ENCODE results near the gene PRMT7. TPM values are rescaled to one million over a fixed set of nuclear protein-coding genes. Genes with fewer than 3 reads are reported as not detected.

PRMT7 gene
- total RNA-seq, 2 experiments from 2014 or later = 76.9 TPM

DNA sequence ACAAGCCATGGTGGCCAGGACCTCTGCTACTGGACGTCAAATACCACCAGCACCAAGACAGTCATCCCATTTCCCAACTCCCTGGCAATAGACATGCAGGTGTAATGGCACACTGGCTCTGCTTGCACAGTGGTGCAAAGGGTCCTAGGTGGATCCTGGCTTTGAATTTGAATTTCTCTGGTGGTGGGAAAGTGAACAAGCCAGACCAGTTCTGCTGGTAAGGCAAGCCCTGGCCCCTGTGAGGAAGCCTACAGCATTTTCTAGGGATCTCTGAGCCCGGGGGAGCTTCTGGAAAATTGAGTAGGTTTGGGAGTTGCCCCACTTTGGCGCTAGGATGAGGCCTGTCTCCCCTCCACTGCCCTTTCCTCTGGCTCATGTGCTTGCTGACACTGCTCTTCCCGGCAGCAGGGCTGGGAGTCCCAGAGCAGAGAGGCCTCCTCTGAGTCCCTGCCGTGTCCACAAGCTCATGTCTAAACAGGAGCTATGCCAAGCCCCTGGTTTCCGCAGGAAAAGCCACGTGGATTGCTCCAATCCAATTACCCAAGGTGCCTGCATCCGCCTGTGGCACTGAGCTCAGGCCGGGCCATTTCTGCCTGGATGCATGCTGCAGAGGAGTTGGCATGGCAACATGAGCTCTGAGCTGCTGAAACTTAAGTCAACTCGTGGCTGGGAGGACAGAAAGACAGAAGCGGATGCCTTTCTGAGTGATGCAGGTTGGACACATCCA is 67.0 kb downstream of the PRMT7 start:
- ChIA-PET CTCF (interaction anchor here (1.0 to 3.0 kb wide), 3 partner anchors 18 to 42 kb away, joined by 3 to 9 read pairs (median 5); no protein-coding TSS in a partner anchor), POLR2A (no interaction called here)

DNA sequence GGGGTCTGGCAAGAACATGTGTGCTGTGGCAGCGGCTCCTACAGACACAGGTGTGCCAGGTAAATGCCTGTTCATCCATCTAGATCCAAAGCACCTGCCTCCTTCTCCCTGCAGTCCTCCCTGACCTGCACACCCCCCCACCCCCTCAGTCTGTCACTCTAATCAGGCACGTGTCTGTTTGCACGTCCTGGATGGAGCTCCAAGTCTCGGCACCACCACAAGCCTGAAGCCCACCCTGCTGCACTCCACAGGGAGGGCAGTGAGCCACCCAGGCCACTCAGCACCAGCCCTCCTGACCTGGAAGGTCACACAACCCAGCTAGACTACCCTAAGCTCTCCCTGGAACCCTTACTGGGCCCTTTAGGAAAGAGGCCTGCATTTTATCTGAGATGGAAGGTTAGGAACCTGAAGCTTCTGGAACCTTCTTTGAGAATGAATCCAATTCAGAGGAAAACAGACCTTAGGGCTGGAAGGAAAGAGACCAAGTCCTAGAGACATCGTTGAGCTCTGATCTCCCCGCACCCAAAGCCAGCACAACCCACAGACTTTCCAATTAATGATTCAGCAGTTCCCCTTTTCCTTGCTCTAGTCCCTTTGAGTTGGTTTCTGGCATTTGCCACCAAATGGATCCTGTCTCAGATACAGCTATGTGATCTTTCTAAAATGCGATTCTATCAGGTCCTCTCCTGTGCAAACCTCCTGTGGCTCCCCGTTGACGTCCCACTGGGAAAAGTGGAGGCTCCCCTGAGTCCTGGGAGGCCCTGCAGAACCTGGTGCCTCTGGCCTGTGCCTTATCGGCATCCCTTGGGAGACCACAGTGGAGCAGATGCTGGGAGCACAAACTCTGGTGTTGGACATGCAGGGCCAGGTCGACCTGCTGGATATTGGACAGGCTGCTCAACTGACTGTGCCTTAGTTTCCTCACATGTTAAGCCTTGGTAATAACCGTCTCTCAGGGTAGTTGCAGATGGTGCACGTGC is 67.9 kb downstream of the PRMT7 start:
- Mint-ChIP-seq H3K4me1 (peaks cover 22% of the 10 kb centered on the region), H3K4me3 (no peak overlapping the region), H3K27me3 (peaks cover 39% of the 10 kb centered on the region), H3K9me3 (no peaks in the 10 kb centered on the region), H3K36me3 (ENCODE audit: low read depth) (no peaks in the 10 kb centered on the region), H3K27ac (peak overlapping the region; percentile 65)
- ChIA-PET POLR2A (no interaction called here), CTCF (interaction anchor here (0.5 to 3.0 kb wide), 4 partner anchors 17 to 893 kb away, joined by 3 to 9 read pairs (median 5); no protein-coding TSS in a partner anchor)
- no peak for DNase-seq

More for the DNA sequence above, 67.0 kb downstream of the PRMT7 start:
- Mint-ChIP-seq H3K4me1 (peaks cover 19% of the 10 kb centered on the region), H3K4me3 (no peak overlapping the region), H3K27me3 (peaks cover 43% of the 10 kb centered on the region), H3K9me3 (no peaks in the 10 kb centered on the region), H3K27ac (no peak overlapping the region), H3K36me3 (ENCODE audit: low read depth) (no peaks in the 10 kb centered on the region)
- DNase-seq = no peak

DNA sequence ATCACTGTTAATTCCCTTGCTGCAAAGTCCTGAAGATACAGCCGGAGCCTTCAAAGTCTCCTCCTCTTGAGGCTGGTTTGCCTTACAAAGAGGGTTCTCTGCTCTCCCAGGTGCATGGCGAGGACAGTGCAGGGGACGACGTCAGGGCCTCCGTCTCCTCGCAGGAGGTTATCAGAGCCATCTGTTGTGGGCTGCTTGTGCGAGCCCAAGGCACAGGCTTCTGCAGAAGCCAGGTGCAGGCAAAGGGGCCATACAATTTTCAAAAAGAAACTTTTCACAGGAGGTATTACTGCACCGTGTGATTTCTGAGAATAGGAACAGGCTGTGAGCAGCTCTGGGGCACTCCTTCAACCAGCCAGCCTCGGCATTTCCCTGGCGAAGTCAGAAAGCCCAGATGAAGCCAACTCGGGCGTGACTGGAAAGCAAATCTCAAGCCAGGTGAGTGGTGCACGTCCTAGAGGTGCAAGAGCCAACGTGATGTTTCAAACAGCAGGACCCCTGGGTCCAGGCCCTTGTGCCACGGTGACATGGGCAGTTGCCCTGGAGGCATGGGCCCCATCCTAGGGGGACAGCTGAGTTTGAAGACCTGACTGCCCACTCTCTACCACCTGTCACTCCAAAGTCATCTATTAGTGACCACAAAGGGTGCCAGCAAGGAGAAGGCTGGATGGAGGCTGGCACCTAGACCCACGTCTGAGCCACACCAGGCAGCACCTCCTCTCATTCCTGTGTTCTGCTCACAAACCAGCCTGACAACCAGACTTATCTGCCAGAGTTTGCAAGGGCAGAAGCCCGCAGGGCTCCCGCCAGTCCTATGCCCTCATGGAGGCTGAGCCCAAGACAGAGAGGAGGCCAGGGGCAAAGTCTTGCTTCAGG is 68.9 kb downstream of the PRMT7 start:
- ChIA-PET POLR2A (no interaction called here), CTCF (interaction anchor here (1.1 to 3.0 kb wide), 2 partner anchors 16 to 31 kb away, joined by 3 to 9 read pairs; no protein-coding TSS in a partner anchor)
- peak overlapping the region; percentile 65 for H3K27ac Mint-ChIP-seq
- H3K36me3 Mint-ChIP-seq (ENCODE audit: low read depth) = no peaks in the 10 kb centered on the region
- no peak for DNase-seq
- H3K9me3 Mint-ChIP-seq = no peaks in the 10 kb centered on the region
- H3K4me1 Mint-ChIP-seq = peaks cover 23% of the 10 kb centered on the region
- H3K27me3 Mint-ChIP-seq = peaks cover 37% of the 10 kb centered on the region
- H3K4me3 Mint-ChIP-seq = no peak overlapping the region

DNA sequence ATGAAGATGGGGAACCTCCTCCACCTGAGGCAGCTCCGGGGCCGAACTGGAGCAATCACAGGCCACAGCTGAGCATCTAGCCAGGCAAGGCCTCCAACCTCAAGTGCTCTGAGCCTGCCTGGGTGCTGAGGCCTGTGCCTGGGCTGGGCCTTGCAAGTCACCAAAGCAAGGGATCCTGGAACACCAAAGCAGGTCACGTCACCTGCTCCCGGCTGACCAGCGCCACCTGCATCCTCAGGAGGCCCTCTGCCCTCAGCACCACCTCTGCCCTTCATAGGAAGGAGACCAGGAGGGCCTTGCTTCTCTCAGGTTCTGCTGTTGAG is 69.5 kb downstream of the PRMT7 start:
- peak overlapping the region; percentile 1 for H3K27ac Mint-ChIP-seq
- peaks cover 34% of the 10 kb centered on the region for H3K27me3 Mint-ChIP-seq
- no peaks in the 10 kb centered on the region for H3K36me3 Mint-ChIP-seq (ENCODE audit: low read depth)
- H3K4me3 Mint-ChIP-seq = no peak overlapping the region
- DNase-seq = no peak
- POLR2A ChIA-PET = no interaction called here
- CTCF ChIA-PET = interaction anchor here (1.1 to 3.0 kb wide), 2 partner anchors 16 to 32 kb away, joined by 3 to 9 read pairs; no protein-coding TSS in a partner anchor
- peaks cover 23% of the 10 kb centered on the region for H3K4me1 Mint-ChIP-seq
- H3K9me3 Mint-ChIP-seq = no peaks in the 10 kb centered on the region

DNA sequence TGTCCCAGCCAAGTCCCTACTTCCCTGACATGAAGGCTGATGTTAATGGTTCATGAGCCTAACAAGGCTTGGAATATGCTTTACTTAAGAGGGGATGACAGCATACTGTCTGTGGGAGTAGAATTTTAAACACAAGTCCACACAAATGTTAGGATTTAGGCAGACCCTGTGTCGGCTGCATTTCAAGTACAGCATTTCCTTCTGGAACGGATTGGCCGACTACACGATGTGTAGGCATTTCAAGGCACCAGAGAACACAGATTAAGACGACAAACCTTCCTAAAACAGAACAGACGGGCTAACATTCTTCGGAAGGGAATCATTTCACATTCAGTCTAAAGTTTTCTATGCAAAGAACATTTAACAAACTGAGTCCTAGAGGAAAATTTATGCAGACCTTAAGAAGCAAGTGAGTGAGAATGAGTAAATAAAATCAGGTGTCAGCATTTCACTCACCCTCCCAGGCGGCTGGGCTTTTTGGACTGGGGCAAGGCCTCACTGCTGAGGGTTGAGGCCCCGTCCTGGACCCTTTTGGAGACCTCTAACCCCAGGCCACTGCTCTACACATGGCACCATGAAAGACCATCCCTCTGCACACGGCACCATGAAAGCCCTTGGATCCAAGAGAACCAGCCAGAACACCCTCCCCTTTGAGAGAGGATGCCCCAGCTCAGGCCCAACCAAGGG is 70.0 kb downstream of the PRMT7 start:
- POLR2A ChIA-PET = no interaction called here
- CTCF ChIA-PET = interaction anchor here (1.1 to 1.5 kb wide), 10 partner anchors 8 to 140 kb away, joined by 3 to 7 read pairs (median 4); no protein-coding TSS in a partner anchor
- Mint-ChIP-seq H3K4me1 (peaks cover 23% of the 10 kb centered on the region), H3K4me3 (no peak overlapping the region), H3K27ac (peak overlapping the region; percentile 1), H3K9me3 (no peaks in the 10 kb centered on the region), H3K36me3 (ENCODE audit: low read depth) (no peaks in the 10 kb centered on the region), H3K27me3 (peaks cover 36% of the 10 kb centered on the region)
- no peak for DNase-seq

DNA sequence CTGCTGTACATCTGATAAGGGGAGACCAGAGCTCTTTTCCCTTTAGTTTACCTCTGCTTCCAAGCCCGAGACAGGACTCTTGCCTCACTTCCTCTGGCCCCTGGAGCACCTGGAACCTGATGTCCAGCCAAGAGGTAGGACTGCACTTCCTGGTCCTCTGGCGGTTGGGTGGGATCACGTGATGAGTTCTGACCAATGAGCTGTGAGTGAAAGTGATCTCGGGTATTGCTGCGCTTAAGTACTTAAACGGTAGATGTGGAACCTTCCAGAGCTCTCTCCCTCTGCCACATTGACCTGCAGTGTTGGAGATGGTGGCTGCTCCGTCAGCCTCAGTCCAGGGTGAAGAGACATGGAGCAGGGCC is 70.5 kb downstream of the PRMT7 start:
- H3K4me3 Mint-ChIP-seq = no peak overlapping the region
- no peaks in the 10 kb centered on the region for H3K36me3 Mint-ChIP-seq (ENCODE audit: low read depth)
- H3K9me3 Mint-ChIP-seq = no peaks in the 10 kb centered on the region
- no peak overlapping the region for H3K27ac Mint-ChIP-seq
- H3K4me1 Mint-ChIP-seq = peaks cover 23% of the 10 kb centered on the region
- DNase-seq = no peak
- ChIA-PET CTCF (interaction anchor here (1.1 to 1.7 kb wide), 13 partner anchors 8 to 139 kb away, joined by 3 to 7 read pairs (median 4); no protein-coding TSS in a partner anchor), POLR2A (no interaction called here)
- peaks cover 35% of the 10 kb centered on the region for H3K27me3 Mint-ChIP-seq

DNA sequence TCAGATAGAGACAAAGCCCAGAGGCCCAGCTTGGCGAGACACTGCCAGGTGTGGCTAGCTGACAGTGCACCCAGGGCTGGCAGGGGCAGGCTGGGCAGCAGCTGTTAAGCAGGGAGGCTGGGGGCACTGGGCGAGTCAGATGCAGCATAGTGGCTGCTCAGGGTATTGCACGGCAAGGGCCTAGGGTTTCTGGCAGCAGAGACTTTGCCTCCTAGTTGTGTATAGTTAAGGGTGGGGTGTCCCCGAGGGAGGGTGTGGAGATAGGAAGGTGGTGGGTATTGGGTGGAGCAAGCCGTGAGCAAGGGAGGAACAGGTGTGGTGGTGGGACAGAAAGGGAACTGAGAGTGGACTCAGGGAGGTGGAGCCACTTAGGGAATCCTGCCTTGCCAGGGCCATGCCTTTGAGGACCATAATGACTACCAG is 71.5 kb downstream of the PRMT7 start:
- no peak overlapping the region for H3K4me3 Mint-ChIP-seq
- no peaks in the 10 kb centered on the region for H3K36me3 Mint-ChIP-seq (ENCODE audit: low read depth)
- no peak for DNase-seq
- ChIA-PET POLR2A (interaction anchor here (0.6 kb wide), 1 partner anchor 106 kb away, joined by 3 read pairs; no protein-coding TSS in a partner anchor), CTCF (interaction anchor here (1.2 to 1.7 kb wide), 9 partner anchors 12 to 138 kb away, joined by 3 to 7 read pairs (median 4); no protein-coding TSS in a partner anchor)
- no peak overlapping the region for H3K27ac Mint-ChIP-seq
- H3K9me3 Mint-ChIP-seq = no peaks in the 10 kb centered on the region
- H3K4me1 Mint-ChIP-seq = peaks cover 23% of the 10 kb centered on the region
- peaks cover 34% of the 10 kb centered on the region for H3K27me3 Mint-ChIP-seq

DNA sequence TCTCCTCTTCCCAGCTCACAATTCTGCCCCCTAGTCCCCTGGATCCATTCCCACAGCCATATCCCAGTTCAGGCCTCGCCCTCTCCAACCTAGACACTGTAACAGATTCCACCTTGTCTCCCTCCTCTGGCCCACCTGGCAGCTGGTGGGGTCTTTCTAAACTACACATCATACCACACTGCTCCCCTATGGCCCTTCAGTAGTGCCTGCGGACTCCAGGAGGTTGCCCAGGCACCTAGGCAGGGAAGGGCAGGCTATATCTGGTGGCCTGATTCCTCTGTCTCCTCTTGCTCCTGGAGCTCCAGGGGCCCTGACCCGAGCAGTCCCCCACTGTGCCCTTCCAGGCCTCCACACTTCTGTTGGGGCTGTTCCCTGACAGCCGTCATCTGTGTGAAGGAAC is 73.0 kb downstream of the PRMT7 start:
- ChIA-PET POLR2A (no interaction called here), CTCF (interaction anchor here (1.0 to 1.3 kb wide), 3 partner anchors 10 to 23 kb away, joined by 3 to 4 read pairs (median 4); no protein-coding TSS in a partner anchor)
- peaks cover 28% of the 10 kb centered on the region for H3K27me3 Mint-ChIP-seq
- no peak overlapping the region for H3K27ac Mint-ChIP-seq
- DNase-seq = no peak
- no peak overlapping the region for H3K4me3 Mint-ChIP-seq
- peaks cover 18% of the 10 kb centered on the region for H3K4me1 Mint-ChIP-seq
- no peaks in the 10 kb centered on the region for H3K9me3 Mint-ChIP-seq
- H3K36me3 Mint-ChIP-seq (ENCODE audit: low read depth) = no peaks in the 10 kb centered on the region

DNA sequence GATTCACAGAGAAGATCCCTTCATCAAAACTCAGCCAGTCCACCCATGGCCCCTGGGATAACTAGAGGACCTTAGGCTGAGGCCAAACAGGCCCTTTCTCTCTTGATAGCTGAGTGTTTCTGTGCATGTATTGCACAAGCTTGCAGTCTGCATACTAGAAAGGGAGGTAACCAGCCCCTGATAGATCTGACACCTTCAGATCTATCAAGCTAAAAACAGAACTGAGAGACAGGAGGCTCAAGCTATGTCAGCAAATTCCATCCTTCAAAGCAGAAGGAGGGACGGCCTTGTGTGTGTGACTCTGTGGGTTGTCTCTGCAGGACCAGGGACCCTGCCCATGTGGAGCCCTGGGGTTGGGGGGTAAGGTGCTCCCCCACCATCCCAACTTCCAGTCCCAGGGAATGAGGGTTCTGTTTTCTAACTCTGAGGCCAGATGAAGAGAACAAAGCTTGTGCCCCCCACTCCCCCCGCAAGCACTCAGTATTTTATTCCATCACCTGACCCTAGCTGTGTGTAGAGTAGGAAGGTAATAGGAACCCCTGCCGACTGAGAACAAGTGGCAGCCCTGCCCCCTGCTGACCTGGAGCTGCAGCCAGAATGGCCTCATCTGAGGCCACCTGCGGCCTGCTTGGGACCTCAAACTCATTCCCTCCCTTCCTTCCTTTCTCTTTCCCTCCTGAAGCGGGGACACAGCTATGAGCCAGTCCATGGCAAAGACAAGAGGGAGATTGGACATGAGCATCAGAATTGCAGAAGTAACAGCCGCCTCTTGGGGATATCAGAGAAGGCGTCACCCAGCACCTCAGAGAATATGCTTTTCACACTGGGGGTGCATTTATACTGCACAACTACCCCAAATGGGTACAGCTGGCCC is 73.7 kb downstream of the PRMT7 start:
- Mint-ChIP-seq H3K27ac (no peak overlapping the region), H3K4me3 (no peak overlapping the region), H3K9me3 (no peaks in the 10 kb centered on the region), H3K36me3 (ENCODE audit: low read depth) (no peaks in the 10 kb centered on the region), H3K4me1 (peaks cover 12% of the 10 kb centered on the region), H3K27me3 (peaks cover 22% of the 10 kb centered on the region)
- POLR2A ChIA-PET = no interaction called here
- no peak for DNase-seq
- CTCF ChIA-PET = interaction anchor here (1.0 to 1.3 kb wide), 4 partner anchors 9 to 24 kb away, joined by 3 to 4 read pairs (median 4); no protein-coding TSS in a partner anchor

DNA sequence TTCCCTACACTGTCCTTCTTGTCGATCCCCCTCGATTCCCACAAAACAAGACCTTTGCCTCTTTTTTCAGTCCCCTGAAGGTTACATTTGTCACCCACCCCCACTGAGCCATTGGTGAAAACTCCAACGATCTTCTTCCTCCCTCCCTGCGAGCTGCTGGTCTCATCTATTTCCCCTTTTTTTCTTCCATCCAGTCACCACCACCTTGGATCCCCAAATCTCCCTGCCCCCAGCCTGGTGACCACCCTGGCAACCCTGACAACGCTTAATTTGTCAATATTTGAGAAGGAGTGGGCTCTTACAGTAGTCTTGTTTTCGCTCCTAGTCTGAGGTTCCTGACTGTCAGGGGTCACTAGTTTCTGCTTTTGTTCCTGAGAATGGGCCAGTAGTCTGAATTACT is 74.6 kb downstream of the PRMT7 start:
- Mint-ChIP-seq H3K4me1 (peaks cover 10% of the 10 kb centered on the region), H3K27me3 (peaks cover 22% of the 10 kb centered on the region), H3K36me3 (ENCODE audit: low read depth) (no peaks in the 10 kb centered on the region), H3K9me3 (no peaks in the 10 kb centered on the region), H3K27ac (no peak overlapping the region), H3K4me3 (no peak overlapping the region)
- no peak for DNase-seq
- ChIA-PET POLR2A (no interaction called here), CTCF (interaction anchor here (0.8 to 1.5 kb wide), 3 partner anchors 11 to 25 kb away, joined by 3 to 5 read pairs (median 4); no protein-coding TSS in a partner anchor)

DNA sequence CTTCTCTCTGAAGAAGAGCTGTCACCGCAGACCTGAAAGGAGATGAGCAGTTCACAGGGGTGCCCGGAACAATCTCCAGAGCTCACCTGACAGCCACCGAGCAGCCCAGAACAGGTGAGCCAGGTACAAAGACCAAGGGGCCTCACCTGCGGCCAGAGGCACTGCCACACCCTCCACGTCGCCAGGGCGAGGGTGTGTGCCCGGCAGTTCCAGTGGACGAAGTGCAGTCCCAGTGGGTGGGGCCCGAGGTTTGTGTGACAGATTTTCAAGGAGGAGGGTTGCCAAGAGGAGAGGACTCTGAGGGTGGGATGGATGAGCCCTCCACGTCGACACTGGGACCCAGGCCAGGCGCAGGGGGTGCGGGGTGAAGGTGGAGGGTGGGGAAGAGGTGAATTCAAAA is 75.8 kb downstream of the PRMT7 start:
- no peaks in the 10 kb centered on the region for H3K9me3 Mint-ChIP-seq
- H3K27ac Mint-ChIP-seq = no peak overlapping the region
- no peak overlapping the region for H3K4me3 Mint-ChIP-seq
- peaks cover 10% of the 10 kb centered on the region for H3K4me1 Mint-ChIP-seq
- H3K27me3 Mint-ChIP-seq = peaks cover 22% of the 10 kb centered on the region
- DNase-seq = no peak
- ChIA-PET POLR2A (no interaction called here), CTCF (interaction anchor here (0.7 to 1.5 kb wide), 2 partner anchors 10 to 307 kb away, joined by 3 to 5 read pairs; no protein-coding TSS in a partner anchor)
- H3K36me3 Mint-ChIP-seq (ENCODE audit: low read depth) = no peaks in the 10 kb centered on the region
